ENCODE measurements around the gene PQBP1. TPM values are rescaled to one million over a fixed set of nuclear protein-coding genes. Genes with fewer than 3 reads are reported as not detected.

Gene PQBP1
- total RNA-seq, 2 donors from 2014 or later, result 46.6 to 69.0 TPM

DNA sequence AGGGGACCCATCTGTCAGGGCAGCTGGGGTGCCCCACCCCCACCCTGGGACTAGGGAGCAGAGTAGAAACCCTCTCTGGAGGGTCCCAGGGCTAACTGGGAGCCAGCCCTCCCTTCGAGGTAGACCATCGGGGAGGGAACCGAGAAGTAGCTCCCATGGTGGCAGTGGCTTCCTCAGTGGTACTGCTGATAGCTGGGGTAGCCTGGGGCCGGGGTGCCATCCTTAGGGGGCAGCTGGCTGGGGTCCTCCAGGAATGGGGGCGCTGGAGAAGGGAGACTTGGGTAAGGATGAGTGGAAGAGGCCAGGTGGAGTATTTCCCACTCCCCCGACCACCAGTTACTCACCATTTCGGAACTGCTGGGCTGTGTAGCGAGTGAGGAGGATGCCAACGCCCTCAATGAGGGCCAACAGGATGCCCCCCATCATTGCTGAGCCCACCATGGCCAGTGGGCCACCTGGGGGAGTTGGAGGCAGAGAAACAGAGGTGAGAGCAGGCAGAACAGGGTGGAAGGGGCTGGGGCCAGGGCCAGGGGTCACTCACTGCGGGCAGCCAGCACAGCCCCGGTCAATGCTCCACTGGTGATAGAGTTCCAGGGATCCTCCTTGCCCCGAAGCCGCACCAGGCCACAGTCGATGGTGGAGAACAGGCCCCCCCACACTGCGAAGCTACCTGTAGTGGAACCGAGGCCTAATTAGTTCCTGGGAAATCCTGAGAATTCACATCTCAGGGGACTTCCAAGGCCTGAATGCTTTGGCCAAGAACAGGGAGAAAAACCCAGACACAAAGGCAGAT, 4.0 kb upstream of the PQBP1 start:
- H3K27ac ChIP-seq (ENCODE audit: low read depth, low read length), result no peak overlapping the region
- no peaks in the 10 kb centered on the region for H3K9me3 ChIP-seq (ENCODE audit: control insufficient read depth, low read length)
- DNase-seq, result no peak
- H3K36me3 ChIP-seq (ENCODE audit: control insufficient read depth, insufficient read depth, low read length), result peaks cover 8% of the 10 kb centered on the region
- Mint-ChIP-seq H3K9me3 (peaks cover 65% of the 10 kb centered on the region), H3K36me3 (ENCODE audit: low read depth) (peaks cover 12% of the 10 kb centered on the region), H3K27me3 (ENCODE audit: insufficient read depth) (peaks cover 3% of the 10 kb centered on the region), H3K4me3 (no peak overlapping the region), H3K4me1 (no peaks in the 10 kb centered on the region), H3K27ac (no peak overlapping the region)
- no peak overlapping the region for H3K4me3 ChIP-seq (ENCODE audit: low read length)
- no peak overlapping the region for H3K9ac ChIP-seq (ENCODE audit: extremely low read depth, low read length, poor library complexity, severe bottlenecking)
- TF ChIP-seq, protein P1, sequence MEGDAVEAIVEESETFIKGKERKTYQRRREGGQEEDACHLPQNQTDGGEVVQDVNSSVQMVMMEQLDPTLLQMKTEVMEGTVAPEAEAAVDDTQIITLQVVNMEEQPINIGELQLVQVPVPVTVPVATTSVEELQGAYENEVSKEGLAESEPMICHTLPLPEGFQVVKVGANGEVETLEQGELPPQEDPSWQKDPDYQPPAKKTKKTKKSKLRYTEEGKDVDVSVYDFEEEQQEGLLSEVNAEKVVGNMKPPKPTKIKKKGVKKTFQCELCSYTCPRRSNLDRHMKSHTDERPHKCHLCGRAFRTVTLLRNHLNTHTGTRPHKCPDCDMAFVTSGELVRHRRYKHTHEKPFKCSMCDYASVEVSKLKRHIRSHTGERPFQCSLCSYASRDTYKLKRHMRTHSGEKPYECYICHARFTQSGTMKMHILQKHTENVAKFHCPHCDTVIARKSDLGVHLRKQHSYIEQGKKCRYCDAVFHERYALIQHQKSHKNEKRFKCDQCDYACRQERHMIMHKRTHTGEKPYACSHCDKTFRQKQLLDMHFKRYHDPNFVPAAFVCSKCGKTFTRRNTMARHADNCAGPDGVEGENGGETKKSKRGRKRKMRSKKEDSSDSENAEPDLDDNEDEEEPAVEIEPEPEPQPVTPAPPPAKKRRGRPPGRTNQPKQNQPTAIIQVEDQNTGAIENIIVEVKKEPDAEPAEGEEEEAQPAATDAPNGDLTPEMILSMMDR (conservative IDR thresholded peaks at IDR 0.05), result no peak
- H3K4me1 ChIP-seq (ENCODE audit: control insufficient read depth, insufficient read depth, low read length), result no peaks in the 10 kb centered on the region
- WGBS, 2 experiments (ENCODE audit: insufficient coverage in 1 of 2, insufficient read length in 1 of 2), result 94 to 100% methylated on average over 3 to 12 of the region's 16 CpGs
- H3K27me3 ChIP-seq (ENCODE audit: control insufficient read depth, insufficient read depth, low read length, poor library complexity, severe bottlenecking), result no peaks in the 10 kb centered on the region

DNA sequence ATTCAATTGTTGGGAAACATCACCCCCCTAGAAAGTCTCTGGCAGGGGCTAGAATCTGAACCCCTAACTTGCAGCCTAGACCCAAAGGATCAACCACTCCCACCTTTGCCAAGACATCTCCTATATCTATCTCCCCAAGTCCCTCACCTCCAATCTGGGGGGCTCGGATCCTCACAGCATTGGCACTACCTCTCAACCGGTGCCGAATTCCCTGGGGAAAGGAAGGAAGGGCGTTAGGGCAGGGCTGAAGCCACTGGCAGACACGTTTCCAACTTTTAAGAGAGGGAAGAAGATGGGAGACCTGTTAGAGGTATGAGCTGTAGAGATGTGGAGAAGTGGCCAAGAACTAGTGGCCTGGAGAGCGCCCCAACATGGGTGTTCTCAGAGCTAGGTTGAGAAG, 2.8 kb upstream of the PQBP1 start:
- TF ChIP-seq, protein P1 (conservative IDR thresholded peaks at IDR 0.05), result no peak
- Histone ChIP-seq H3K27ac (ENCODE audit: low read depth, low read length) (no peak overlapping the region), H3K4me1 (ENCODE audit: control insufficient read depth, insufficient read depth, low read length) (no peaks in the 10 kb centered on the region), H3K9ac (ENCODE audit: extremely low read depth, low read length, poor library complexity, severe bottlenecking) (no peak overlapping the region), H3K4me3 (ENCODE audit: low read length) (no peak overlapping the region), H3K27me3 (ENCODE audit: control insufficient read depth, insufficient read depth, low read length, poor library complexity, severe bottlenecking) (no peaks in the 10 kb centered on the region), H3K36me3 (ENCODE audit: control insufficient read depth, insufficient read depth, low read length) (peaks cover 12% of the 10 kb centered on the region), H3K9me3 (ENCODE audit: control insufficient read depth, low read length) (no peaks in the 10 kb centered on the region)
- Mint-ChIP-seq H3K4me3 (no peak overlapping the region), H3K27ac (peak overlapping the region; percentile 44), H3K9me3 (peaks cover 60% of the 10 kb centered on the region), H3K4me1 (no peaks in the 10 kb centered on the region), H3K36me3 (ENCODE audit: low read depth) (peaks cover 17% of the 10 kb centered on the region), H3K27me3 (ENCODE audit: insufficient read depth) (no peaks in the 10 kb centered on the region)
- no peak for DNase-seq
- 97 to 100% methylated on average over 1 to 6 of the region's 6 CpGs for WGBS, 2 experiments (ENCODE audit: insufficient coverage in 1 of 2, insufficient read length in 1 of 2)

DNA sequence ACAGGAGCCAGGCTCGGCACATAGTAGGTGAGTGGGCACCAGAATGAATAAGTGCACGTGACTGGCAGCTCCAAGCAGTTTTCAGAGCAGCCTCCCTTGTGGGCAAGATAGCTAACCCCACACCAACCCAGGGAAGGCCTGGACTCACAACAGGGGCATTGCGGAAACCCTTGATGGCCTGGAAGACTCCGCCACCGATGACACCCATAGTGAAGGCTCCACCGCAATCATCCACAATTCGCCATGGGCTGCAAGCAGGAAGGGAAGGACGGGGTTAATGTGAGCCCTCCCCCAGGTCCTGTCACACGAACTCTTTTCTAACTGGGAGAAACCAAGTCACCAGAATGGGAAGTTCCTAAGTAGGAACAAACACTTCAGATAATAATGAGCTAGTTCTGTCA, 1.1 kb upstream of the PQBP1 start:
- H3K4me3 ChIP-seq (ENCODE audit: low read length), result peak overlapping the region; percentile 92
- H3K4me1 Mint-ChIP-seq, result no peaks in the 10 kb centered on the region
- WGBS, 2 experiments (ENCODE audit: insufficient coverage in 1 of 2, insufficient read length in 1 of 2), result 54% methylated on average over 7 of the region's 9 CpGs; no CpG with 5 or more reads in 1 of the 2 experiments
- peak overlapping the region; percentile 87 for H3K4me3 Mint-ChIP-seq
- H3K27me3 ChIP-seq (ENCODE audit: control insufficient read depth, insufficient read depth, low read length, poor library complexity, severe bottlenecking), result no peaks in the 10 kb centered on the region
- H3K9ac ChIP-seq (ENCODE audit: extremely low read depth, low read length, poor library complexity, severe bottlenecking), result peak overlapping the region; percentile 77
- TF ChIP-seq, protein P1 (conservative IDR thresholded peaks at IDR 0.05), result no peak
- H3K9me3 ChIP-seq (ENCODE audit: control insufficient read depth, low read length), result no peaks in the 10 kb centered on the region
- H3K9me3 Mint-ChIP-seq, result peaks cover 61% of the 10 kb centered on the region
- peaks cover 26% of the 10 kb centered on the region for H3K36me3 Mint-ChIP-seq (ENCODE audit: low read depth)
- H3K27ac Mint-ChIP-seq, result peak overlapping the region; percentile 95
- peaks cover 17% of the 10 kb centered on the region for H3K36me3 ChIP-seq (ENCODE audit: control insufficient read depth, insufficient read depth, low read length)
- H3K4me1 ChIP-seq (ENCODE audit: control insufficient read depth, insufficient read depth, low read length), result no peaks in the 10 kb centered on the region
- H3K27me3 Mint-ChIP-seq (ENCODE audit: insufficient read depth), result no peaks in the 10 kb centered on the region
- H3K27ac ChIP-seq (ENCODE audit: low read depth, low read length), result peak overlapping the region; percentile 53
- DNase-seq, result peak; percentile 59
